HG03139 (cell line): ENCODE data around the gene FHOD3.
"Not testable (repeated sequence)": the region's sequence is repeated elsewhere in the genome, so short reads cannot be mapped to it uniquely, and the experiment has no call there.

Experiments used
- ATAC-seq: cut with Tn5 transposase; IDR thresholded peaks from one replicate; pipeline ENCODE4 v1.9.1; 2021; ENCODE audit not compliant: unreplicated experiment

Gene FHOD3

DNA sequence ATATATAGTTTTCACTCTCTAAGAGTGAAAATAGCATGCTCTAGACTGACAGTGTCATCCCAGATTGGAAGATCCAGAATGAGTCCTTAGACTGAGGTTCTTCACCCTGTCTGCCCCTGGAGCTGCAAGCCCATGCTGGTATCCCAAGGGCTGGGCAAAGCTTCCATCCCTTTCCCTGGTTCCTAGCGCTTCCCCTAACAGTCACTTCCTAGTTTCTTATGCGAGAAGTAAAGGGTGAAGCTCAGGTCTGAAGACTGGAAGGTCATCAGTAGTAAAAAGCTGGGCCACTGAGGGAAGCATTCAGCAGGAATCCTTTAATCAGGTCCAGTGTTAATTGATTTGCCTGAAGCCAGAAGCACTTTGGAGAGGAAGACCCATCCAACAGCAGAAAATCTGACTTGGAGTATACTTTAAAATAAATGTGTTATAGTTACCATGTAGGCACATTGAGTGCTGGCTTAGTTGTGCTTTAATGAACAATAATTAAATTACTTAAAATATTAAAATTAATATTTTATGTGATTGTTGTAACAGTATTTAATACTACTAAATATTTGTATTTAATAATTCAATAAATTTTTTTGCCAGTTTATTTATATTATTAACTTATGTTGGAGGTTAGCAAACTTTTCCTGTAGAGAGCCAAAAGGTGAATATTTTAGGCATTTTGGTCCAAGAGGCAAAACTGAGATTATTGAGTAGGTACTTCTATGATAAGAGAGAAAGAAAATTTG, 237.9 kb downstream of the FHOD3 start:
- ATAC-seq, result no peak

DNA sequence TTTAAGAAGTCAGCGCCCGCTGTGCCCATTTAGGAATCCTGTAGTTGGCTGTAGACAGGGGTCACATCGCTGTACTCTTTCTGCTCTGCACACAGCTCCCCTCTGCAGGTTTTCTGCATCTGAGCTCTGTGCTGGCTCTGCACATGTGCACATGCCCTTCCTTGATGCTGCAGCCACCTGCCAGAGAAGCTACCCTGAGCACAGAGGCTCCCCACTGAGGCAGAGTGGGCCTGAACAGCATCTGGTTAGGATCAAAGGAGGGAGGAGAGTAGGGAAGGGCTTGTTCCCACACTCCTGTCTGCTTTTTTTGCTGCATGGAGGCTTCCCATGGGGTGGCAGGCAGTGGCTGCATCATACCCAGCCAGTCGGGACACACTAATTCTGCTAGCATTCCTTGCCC, 238.9 kb downstream of the FHOD3 start:
- ATAC-seq, result no peak

DNA sequence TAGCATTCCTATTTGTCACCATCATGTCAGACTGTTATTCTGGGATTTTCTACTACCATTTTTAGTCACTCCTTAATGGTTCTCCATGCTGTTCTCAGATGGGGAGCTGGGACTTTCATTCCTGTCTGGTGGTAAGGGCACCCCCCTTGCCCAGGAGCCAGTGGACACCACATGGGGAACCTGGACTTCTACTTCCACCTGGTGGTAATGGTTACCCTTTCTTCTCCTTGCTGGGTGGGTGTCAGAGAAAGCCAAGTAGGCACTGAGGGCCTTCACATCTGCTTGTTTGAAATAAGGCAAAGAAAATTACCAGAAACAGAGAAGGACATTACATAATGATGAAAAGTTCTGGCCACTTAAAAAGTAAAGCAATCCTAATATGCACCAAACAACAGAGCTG, 239.8 kb downstream of the FHOD3 start:
- ATAC-seq, result no peak

- no peak for ATAC-seq
Observed at GRCh38 chr18:36539674-36540231, 242.2 kb downstream of the FHOD3 start.

DNA sequence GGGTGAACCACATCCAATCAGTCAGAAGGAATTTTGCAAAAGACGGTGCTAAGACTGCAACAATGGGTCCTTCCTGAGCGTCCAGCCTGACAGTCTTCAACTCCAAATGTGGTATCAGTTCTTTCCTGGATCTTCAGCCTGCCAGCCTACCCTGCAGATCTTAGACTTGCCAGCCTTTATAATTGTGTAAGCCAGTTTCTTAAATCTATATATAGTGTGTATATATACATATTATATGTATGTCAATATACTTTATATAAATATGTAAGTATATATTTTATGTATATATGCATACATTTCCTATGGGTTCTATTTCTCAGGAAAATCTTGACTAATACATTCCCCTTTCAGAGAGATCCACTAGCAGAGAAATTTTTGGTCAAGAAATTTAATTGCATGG, 245.5 kb downstream of the FHOD3 start:
- no peak for ATAC-seq

- ATAC-seq, result no peak
Observed at GRCh38 chr18:36543991-36544725, 246.6 kb downstream of the FHOD3 start.

DNA sequence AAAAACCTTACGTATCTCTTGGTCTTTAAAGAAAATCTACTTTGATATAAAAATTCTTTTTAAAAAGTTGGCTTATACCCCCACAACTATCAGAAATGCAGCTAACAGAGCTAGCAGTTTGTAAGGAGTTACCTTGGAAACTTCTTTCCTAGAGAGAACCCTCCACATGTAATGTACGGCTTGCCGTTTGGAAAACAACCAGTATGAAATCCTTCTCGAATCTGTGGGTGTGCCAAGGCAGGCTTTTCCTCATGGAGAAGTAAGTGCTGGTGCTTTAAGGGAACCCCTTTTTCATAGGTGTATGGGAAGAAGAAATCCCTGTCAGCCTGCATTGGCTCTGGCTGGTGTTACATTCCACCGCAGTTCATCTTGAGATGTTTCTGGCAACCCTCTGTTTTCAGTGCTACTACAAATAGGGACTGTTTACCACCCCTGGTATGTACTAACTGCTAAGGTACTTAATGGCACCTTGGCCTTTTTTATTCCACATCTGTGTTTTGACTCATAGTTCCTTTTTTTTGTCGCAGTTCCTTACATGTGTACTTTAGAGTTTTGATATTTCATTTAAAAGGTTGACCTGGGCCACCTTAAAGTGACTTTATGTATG, 248.4 kb downstream of the FHOD3 start:
- no peak for ATAC-seq

- no peak for ATAC-seq
Observed at GRCh38 chr18:36546876-36547275, 249.4 kb downstream of the FHOD3 start.

- ATAC-seq, result no peak
Observed at GRCh38 chr18:36547544-36547943, 250.0 kb downstream of the FHOD3 start.

- not testable (repeated sequence) for ATAC-seq
Observed at GRCh38 chr18:36551274-36551673, 253.8 kb downstream of the FHOD3 start.

- ATAC-seq, result no peak
Observed at GRCh38 chr18:36558234-36558633, 260.7 kb downstream of the FHOD3 start.

GRCh38 chr18:36559149-36559857, 261.8 kb downstream of the FHOD3 start:
- no peak for ATAC-seq

DNA sequence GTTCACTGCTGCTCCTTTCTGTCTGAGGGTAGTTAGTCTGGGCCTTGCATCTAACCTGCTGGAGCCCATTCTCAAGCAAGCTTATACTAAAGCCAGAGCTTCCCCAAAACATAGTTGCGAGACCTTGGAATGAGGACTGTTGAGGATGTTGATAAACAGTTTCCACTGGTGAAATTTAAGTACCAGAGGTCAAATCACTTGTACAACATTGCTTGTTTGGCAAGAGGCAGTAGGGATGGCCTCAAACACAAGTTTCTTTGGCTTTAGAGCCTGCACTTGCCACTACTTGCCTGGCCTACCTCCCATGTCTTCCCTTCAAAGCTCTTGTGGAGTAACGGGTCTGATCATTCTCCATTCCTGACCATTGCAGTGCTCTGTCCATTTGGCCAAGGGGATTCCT, 262.7 kb downstream of the FHOD3 start:
- no peak for ATAC-seq

DNA sequence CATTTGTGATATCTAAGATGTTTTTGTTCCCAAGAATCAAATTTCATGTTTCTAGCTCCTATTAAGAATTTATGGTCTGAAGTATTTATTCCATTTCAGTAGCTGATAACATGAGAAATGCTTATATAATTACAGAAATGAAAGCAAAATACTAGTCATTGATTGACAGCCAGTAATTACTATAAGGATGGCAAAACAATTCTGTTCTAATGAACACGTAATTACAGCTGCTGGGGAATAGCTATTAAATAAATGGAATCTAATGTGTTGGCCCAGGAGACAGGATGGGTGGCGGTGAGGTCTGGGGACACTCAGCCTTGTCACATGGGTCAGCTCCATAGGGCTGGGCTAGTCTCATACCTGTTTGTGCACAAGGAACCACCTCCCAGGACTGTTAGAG, 263.5 kb downstream of the FHOD3 start:
- ATAC-seq, result no peak

DNA sequence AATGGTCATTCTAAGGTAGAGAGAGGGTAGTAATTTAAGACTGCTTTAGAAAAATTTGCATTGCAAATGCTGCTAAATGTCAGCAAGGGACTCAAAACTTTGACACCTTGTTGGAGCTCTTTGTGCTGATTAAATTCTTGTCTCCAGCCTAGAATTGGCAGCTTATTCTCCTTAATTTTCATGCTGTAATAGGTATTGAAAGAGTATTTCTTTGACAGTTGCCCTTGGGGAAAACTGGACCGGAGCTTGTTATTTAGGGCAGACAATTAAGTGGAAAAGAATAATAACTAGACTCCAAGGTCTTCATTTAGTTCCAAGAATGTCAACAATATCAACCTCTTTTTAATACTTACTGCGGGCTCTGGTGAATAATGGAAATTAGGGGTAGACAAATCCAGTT, 267.3 kb downstream of the FHOD3 start:
- ATAC-seq, result no peak

DNA sequence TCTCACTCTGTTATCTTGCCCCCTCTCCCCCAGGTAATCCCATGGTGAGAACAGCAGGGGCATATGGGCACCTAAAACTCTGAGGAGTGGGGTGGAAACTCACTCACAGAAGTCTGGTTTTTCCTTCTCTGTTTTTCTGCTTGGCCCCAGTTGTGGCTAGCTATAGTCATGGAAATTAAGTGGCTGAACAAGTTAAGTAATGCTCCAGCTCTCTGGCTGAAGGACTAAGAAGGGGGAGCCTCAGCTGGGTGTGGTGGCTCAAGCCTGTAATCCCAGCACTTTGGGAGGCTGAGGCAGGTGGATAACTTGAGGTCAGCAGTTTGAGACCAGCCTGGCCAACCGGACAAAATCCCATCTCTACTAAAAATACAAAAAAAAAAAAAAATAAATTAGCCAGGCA, 270.3 kb downstream of the FHOD3 start:
- no peak for ATAC-seq

GRCh38 chr18:36568487-36568886, 271.0 kb downstream of the FHOD3 start:
- no peak for ATAC-seq

DNA sequence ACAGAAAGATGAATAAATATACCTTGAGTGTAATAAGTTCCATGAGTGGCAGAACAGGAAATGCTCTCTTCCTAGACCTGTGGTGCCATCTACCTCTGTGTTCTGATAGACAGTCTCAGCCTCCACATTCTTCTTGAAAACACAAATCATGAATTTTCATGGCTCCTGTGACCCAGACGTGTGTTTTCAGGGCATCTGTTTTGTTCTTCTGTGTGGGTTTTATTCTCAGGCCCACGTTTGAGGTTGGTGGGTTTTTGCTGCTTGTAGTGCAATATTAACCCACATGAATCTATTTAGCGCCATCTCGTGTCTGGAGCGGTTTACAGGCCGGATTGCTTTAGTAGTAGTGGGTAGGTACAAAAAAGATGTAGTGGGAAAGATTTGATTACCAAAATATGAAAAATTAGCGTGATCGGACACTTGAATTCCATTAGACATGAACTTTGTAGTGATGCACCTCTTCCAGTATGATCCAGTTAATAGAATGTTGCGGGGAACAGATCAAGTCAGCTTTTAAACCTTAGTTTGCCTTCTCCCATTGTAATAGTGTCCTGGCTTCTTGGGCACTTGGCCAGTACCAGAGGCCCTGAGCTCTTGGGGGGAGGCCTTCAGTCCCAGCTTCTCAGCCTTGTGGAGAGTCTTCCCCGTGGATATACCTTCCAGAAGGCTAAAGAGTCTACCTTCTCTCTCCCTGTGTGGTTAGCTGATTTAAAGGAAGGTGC, 274.8 kb downstream of the FHOD3 start:
- ATAC-seq, result no peak

DNA sequence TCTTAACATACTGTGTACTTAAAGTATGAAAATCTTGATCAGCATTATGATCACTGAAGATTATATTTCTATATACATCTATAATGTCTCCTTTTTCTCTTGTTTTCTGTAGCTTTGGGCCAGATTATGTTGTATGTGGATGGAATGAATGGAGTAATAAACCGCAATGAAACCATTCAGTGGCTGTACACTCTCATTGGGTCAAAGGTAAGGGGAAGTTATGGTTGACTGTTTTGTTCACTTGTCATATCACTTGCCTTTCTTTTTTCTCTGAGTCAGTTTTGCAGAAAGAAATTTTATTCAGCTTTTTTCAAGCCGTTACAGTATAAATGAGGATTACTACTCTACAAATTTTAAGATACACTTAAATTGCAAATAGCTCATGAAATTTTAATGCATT, 278.8 kb downstream of the FHOD3 start:
- no peak for ATAC-seq

DNA sequence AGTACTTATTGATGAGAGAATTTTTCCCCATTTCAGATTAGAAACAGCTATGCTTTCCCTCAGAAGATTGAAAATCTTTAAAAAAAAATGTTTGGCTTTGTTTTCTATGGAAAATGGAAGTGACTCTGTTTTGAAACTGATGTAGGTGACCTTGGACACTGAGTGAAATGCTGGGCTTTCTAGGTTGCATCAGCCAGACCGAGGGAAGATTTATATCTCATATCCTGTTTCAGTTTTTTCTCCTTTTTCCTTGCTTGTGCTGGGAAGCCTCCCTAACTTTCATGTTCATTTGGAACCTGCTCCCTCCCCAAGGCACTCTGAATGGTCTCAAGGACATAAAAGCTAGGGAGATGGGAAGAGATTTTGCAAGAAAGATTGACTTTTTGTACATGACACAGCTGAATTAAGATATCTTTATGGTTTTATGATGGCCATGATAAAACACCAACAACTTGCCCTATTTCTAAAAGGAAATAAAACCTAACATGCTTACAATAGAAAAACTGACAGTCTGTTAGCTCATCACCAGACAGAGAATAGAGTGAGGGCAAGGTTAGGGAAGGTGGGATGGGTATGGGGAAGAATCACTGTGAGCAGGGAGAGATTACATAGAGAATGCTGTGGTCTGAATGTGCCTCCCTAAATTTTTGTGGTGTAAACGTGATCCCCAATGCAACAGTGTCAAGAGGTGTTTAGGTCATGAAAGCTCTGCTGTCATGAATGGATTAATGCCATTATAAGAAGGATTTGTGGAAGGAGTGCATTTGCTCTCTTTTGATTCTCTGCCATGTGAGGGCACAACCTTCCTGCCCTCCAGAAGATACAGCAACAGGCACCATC, 281.6 kb downstream of the FHOD3 start:
- ATAC-seq, result no peak
